22Rv1 (cell line): ENCODE data around the gene FUT1.
"Not testable (repeated sequence)": the region's sequence is repeated elsewhere in the genome, so short reads cannot be mapped to it uniquely, and the experiment has no call there.

Experiments
- H3K27ac ChIP-seq: fragments of 450-650 bp; 2 replicates; pipeline ENCODE4 v1.5.1; 2017
- CTCF ChIP-seq: fragments of 450-650 bp; IDR thresholded peaks from 2 replicates; pipeline ENCODE4 v1.5.1; 2017; ENCODE audit warnings: mild to moderate bottlenecking
- ZFX ChIP-seq: fragments of 450-650 bp; IDR thresholded peaks from 2 replicates; pipeline ENCODE4 v1.6.1; 2017; ENCODE audit warnings: antibody characterized with exemption, borderline replicate concordance

The FUT1 gene

GRCh38 chr19:48724796-48725753, 27.4 kb downstream of the FUT1 start:
- peak overlapping the region; percentile 42 for H3K27ac ChIP-seq
- TF ChIP-seq ZFX, result no peak
- TF ChIP-seq CTCF, result no peak

GRCh38 chr19:48722196-48722708, 30.2 kb downstream of the FUT1 start:
- H3K27ac ChIP-seq, result no peak overlapping the region
- TF ChIP-seq CTCF, result no peak
- no peak for TF ChIP-seq ZFX

GRCh38 chr19:48720613-48721296, 31.7 kb downstream of the FUT1 start:
- H3K27ac ChIP-seq, result peak overlapping the region; percentile 75
- TF ChIP-seq CTCF, result no peak
- TF ChIP-seq ZFX, result no peak

- H3K27ac ChIP-seq, result peak overlapping the region; percentile 75
- TF ChIP-seq ZFX (no peak), CTCF (no peak)
Measured at GRCh38 chr19:48720251-48720612, 32.2 kb downstream of the FUT1 start.

- peak within 1 kb of the TSS; percentile 75 for H3K27ac ChIP-seq
- no peak for TF ChIP-seq ZFX
- no peak for TF ChIP-seq CTCF
Measured at GRCh38 chr19:48719263-48720171, 32.9 kb downstream of the FUT1 start, which contains the start of gene MAMSTR. TSS of gene MAMSTR (minus strand) at chr19:48719725. CDS start at chr19:48719031, 694 bp downstream.

GRCh38 chr19:48718711-48719231, 33.7 kb downstream of the FUT1 start:
- TF ChIP-seq ZFX, result no peak
- TF ChIP-seq CTCF, result no peak
- no peak overlapping the region for H3K27ac ChIP-seq

GRCh38 chr19:48718106-48718505, 34.3 kb downstream of the FUT1 start:
- H3K27ac ChIP-seq, result not testable (repeated sequence)
